Fibroblast of lung (primary cell): ENCODE results near the gene ANKRD16.

Source experiments
- CTCF ChIP-seq, 2 donors: IDR thresholded peaks in 1 of 2; conservative IDR thresholded peaks in 1 of 2; 1 replicate in 1 of 2; 2 replicates in 1 of 2; pipeline ENCODE4 v1.5.1; 2011 to 2012; ENCODE audit warnings: low read length in 2 of 2, control low read depth in 1 of 2, inconsistent platforms in 1 of 2, low read depth in 1 of 2, mild to moderate bottlenecking in 1 of 2
- EZH2 ChIP-seq: IDR thresholded peaks from 2 replicates; pipeline ENCODE4 v1.5.1; 2012; ENCODE audit warnings: low read length, control low read depth, mild to moderate bottlenecking; ENCODE audit errors: missing control alignments

GRCh38 chr10:5894403-5894802, 4.7 kb upstream of the ANKRD16 start:
- TF ChIP-seq CTCF (conservative IDR thresholded peaks at IDR 0.05 in 1 of 2, IDR thresholded peaks at IDR 0.05 in 1 of 2; ENCODE audit: low read depth in 1 of 2, low read length in 2 of 2) (no peak), EZH2 (no peak)
